HL-60 (cell line): ENCODE data around the gene BAIAP2L1.

Experiments
- GABPA ChIP-seq: IDR thresholded peaks from 2 replicates; pipeline ENCODE4 v1.6.1; 2012; ENCODE audit warnings: low read depth
- POLR2AphosphoS5 ChIP-seq: IDR thresholded peaks from 2 replicates; pipeline ENCODE4 v1.6.1; 2012; ENCODE audit warnings: low read depth
- SPI1 ChIP-seq: IDR thresholded peaks from 2 replicates; pipeline ENCODE4 v1.6.1; 2012; ENCODE audit warnings: low read depth, mild to moderate bottlenecking, borderline replicate concordance
- TF ChIP-seq, protein P1 (sequence below): IDR thresholded peaks from one replicate; pipeline ENCODE4 v1.5.1; 2011; ENCODE audit warnings: low read length, control low read depth, inconsistent platforms; ENCODE audit not compliant: insufficient read depth
- TF ChIP-seq, protein P2 (sequence below): IDR thresholded peaks from 2 replicates; pipeline ENCODE4 v1.6.1; 2012; ENCODE audit warnings: low read depth; ENCODE audit not compliant: insufficient replicate concordance

DNA sequence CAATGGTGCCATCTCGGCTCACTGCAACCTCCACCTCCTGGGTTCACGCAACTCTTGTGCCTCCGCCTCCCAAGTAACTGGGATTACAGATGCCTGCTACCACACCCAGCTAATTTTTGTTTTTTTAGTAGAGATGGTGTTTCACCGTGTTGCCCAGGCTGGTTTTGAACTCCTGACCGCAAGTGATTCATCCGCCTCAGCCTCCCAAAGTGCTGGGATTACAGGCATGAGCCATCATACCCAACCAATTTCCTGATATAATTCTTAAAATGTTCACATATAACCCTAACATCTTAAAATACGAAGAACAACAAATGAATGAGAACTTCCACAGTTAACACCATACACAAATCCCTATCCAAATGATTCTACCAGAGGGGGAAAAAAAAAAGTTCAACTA is 31.2 kb downstream of the BAIAP2L1 start:
- no peak for TF ChIP-seq POLR2AphosphoS5
- TF ChIP-seq, protein P1, sequence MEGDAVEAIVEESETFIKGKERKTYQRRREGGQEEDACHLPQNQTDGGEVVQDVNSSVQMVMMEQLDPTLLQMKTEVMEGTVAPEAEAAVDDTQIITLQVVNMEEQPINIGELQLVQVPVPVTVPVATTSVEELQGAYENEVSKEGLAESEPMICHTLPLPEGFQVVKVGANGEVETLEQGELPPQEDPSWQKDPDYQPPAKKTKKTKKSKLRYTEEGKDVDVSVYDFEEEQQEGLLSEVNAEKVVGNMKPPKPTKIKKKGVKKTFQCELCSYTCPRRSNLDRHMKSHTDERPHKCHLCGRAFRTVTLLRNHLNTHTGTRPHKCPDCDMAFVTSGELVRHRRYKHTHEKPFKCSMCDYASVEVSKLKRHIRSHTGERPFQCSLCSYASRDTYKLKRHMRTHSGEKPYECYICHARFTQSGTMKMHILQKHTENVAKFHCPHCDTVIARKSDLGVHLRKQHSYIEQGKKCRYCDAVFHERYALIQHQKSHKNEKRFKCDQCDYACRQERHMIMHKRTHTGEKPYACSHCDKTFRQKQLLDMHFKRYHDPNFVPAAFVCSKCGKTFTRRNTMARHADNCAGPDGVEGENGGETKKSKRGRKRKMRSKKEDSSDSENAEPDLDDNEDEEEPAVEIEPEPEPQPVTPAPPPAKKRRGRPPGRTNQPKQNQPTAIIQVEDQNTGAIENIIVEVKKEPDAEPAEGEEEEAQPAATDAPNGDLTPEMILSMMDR: no peak
- TF ChIP-seq, protein P2, sequence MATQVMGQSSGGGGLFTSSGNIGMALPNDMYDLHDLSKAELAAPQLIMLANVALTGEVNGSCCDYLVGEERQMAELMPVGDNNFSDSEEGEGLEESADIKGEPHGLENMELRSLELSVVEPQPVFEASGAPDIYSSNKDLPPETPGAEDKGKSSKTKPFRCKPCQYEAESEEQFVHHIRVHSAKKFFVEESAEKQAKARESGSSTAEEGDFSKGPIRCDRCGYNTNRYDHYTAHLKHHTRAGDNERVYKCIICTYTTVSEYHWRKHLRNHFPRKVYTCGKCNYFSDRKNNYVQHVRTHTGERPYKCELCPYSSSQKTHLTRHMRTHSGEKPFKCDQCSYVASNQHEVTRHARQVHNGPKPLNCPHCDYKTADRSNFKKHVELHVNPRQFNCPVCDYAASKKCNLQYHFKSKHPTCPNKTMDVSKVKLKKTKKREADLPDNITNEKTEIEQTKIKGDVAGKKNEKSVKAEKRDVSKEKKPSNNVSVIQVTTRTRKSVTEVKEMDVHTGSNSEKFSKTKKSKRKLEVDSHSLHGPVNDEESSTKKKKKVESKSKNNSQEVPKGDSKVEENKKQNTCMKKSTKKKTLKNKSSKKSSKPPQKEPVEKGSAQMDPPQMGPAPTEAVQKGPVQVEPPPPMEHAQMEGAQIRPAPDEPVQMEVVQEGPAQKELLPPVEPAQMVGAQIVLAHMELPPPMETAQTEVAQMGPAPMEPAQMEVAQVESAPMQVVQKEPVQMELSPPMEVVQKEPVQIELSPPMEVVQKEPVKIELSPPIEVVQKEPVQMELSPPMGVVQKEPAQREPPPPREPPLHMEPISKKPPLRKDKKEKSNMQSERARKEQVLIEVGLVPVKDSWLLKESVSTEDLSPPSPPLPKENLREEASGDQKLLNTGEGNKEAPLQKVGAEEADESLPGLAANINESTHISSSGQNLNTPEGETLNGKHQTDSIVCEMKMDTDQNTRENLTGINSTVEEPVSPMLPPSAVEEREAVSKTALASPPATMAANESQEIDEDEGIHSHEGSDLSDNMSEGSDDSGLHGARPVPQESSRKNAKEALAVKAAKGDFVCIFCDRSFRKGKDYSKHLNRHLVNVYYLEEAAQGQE: no peak
- TF ChIP-seq GABPA: no peak
- no peak for TF ChIP-seq SPI1
